ENCODE data around the gene GAGE10.

GAGE10 gene

DNA sequence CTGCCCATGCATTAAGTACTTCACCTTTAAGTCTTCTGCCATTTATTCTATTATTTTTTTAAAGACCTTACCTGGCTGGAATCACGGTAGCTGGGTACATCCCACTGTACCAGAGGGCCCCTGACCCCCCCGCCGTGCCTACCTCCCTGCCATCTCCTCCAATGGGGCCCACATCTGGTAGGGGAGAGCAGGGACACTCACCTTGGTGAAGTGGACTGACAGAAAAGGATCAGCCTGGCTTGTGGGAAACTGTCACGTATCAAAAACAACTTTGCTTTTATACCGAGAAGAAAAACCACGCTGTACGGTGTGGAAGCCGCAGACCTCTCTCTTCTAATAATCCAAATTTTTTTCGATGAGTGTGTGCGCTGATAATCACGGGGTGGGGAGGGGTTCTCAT is 39.0 kb upstream of the GAGE10 start, which contains the start of gene FOXP3:
Gene FOXP3 (minus strand): TSS at position 251 of the 400 bp plus-strand sequence. CDS start 6,205 bp downstream, outside the sequence.
- no peak for TF ChIP-seq NFIC (IDR thresholded peaks at IDR 0.05)
- TF ChIP-seq, protein P1, sequence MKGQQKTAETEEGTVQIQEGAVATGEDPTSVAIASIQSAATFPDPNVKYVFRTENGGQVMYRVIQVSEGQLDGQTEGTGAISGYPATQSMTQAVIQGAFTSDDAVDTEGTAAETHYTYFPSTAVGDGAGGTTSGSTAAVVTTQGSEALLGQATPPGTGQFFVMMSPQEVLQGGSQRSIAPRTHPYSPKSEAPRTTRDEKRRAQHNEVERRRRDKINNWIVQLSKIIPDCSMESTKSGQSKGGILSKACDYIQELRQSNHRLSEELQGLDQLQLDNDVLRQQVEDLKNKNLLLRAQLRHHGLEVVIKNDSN (IDR thresholded peaks at IDR 0.05) = no peak
- TF ChIP-seq TCF12 (IDR thresholded peaks at IDR 0.05; ENCODE audit: low read depth) = no peak
- TF ChIP-seq TAF1 (IDR thresholded peaks at IDR 0.05; ENCODE audit: low read depth) = no peak
- no peak for TF ChIP-seq CEBPB (IDR thresholded peaks at IDR 0.05)
- no peak for TF ChIP-seq FOXM1 (IDR thresholded peaks at IDR 0.05; ENCODE audit: borderline replicate concordance, low read depth)
- TF ChIP-seq, protein P2, sequence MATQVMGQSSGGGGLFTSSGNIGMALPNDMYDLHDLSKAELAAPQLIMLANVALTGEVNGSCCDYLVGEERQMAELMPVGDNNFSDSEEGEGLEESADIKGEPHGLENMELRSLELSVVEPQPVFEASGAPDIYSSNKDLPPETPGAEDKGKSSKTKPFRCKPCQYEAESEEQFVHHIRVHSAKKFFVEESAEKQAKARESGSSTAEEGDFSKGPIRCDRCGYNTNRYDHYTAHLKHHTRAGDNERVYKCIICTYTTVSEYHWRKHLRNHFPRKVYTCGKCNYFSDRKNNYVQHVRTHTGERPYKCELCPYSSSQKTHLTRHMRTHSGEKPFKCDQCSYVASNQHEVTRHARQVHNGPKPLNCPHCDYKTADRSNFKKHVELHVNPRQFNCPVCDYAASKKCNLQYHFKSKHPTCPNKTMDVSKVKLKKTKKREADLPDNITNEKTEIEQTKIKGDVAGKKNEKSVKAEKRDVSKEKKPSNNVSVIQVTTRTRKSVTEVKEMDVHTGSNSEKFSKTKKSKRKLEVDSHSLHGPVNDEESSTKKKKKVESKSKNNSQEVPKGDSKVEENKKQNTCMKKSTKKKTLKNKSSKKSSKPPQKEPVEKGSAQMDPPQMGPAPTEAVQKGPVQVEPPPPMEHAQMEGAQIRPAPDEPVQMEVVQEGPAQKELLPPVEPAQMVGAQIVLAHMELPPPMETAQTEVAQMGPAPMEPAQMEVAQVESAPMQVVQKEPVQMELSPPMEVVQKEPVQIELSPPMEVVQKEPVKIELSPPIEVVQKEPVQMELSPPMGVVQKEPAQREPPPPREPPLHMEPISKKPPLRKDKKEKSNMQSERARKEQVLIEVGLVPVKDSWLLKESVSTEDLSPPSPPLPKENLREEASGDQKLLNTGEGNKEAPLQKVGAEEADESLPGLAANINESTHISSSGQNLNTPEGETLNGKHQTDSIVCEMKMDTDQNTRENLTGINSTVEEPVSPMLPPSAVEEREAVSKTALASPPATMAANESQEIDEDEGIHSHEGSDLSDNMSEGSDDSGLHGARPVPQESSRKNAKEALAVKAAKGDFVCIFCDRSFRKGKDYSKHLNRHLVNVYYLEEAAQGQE (IDR thresholded peaks at IDR 0.05; ENCODE audit: low read depth) = no peak

DNA sequence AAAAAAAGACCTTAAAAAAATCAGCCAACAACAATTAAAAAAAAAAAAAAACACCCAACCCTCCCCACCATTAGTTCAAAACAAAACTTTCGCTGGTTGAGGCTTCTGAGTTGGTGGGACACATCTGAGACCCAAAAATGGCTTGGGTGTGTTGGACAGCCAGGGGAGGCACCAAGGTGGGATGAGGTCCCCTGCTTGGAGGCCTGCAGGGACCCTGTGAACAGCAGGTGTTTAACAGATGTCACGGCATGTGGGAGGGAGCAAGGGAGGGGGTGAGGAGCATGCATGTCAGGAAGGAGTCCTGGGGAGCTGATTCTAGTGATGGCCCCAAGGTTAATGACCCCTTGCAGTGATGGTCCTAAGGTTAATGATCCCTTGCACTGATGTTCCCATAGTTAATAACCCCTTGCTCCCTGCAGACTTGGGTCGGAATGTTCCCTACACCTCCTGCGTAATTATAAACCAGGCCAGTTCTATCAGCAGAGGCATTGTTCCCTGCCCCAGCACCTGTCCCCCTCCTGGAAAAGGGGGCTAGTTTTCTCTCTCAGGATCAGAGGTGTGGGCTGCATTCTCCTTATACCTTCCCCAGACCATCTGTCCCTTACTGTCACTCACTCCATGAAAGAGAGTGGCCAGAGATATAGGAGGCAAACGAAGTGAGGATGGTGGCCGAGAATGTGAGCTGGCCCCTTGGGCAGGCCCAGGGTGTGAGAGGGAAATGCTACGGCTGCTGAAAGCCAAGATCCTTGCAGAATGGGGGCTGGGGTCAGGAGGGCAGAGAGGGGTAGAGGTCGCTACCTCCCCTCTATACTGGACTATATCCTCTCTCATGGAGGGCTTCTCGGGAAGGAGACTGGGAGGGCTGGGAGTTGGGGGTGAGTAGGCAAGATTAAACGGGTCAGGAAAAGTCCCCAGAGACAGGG is 36.7 kb upstream of the GAGE10 start:
- TF ChIP-seq RAD21 (IDR thresholded peaks at IDR 0.05; ENCODE audit: low read depth) = no peak
- no peak for TF ChIP-seq EP300 (IDR thresholded peaks at IDR 0.05; ENCODE audit: borderline replicate concordance)
- no peak for TF ChIP-seq TEAD4 (IDR thresholded peaks at IDR 0.05)
- TF ChIP-seq CEBPB (IDR thresholded peaks at IDR 0.05) = no peak
- TF ChIP-seq, protein P1 (IDR thresholded peaks at IDR 0.05) = no peak
- TF ChIP-seq NFIC (IDR thresholded peaks at IDR 0.05) = no peak
- TF ChIP-seq EGR1 (IDR thresholded peaks at IDR 0.05) = no peak
- no peak for TF ChIP-seq CREB1 (IDR thresholded peaks at IDR 0.05; ENCODE audit: low read depth)
- TF ChIP-seq, protein P3, sequence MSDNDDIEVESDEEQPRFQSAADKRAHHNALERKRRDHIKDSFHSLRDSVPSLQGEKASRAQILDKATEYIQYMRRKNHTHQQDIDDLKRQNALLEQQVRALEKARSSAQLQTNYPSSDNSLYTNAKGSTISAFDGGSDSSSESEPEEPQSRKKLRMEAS (IDR thresholded peaks at IDR 0.05) = no peak
- no peak for TF ChIP-seq TCF12 (IDR thresholded peaks at IDR 0.05; ENCODE audit: low read depth)

DNA sequence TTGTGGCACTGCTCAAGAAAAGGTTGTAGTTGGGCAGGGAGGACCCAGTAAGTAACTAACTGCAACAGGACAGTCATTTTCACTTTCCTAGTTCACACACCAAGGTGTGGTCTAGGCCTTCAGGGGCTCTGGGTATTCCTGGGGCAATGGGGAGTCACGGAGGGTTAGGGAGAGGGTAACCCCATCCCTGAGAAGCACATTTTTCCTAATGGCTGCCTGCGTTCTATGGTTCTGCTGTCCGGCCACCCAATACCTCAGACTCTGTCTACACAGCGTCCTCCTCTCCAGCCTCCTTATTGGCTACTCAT is 34.8 kb upstream of the GAGE10 start:
- TF ChIP-seq FOXM1 (IDR thresholded peaks at IDR 0.05; ENCODE audit: borderline replicate concordance, low read depth) (no peak), YY1 (IDR thresholded peaks at IDR 0.05; ENCODE audit: low read depth) (no peak), EP300 (IDR thresholded peaks at IDR 0.05; ENCODE audit: borderline replicate concordance) (no peak), CEBPB (IDR thresholded peaks at IDR 0.05) (no peak), RAD21 (IDR thresholded peaks at IDR 0.05; ENCODE audit: low read depth) (no peak), NFIC (IDR thresholded peaks at IDR 0.05) (no peak), CREB1 (IDR thresholded peaks at IDR 0.05; ENCODE audit: low read depth) (no peak), TEAD4 (IDR thresholded peaks at IDR 0.05) (no peak), TAF1 (IDR thresholded peaks at IDR 0.05; ENCODE audit: low read depth) (no peak)
- TF ChIP-seq, protein P2 (IDR thresholded peaks at IDR 0.05; ENCODE audit: low read depth) = no peak
- TF ChIP-seq, protein P1 (IDR thresholded peaks at IDR 0.05) = no peak
- TF ChIP-seq, protein P3 (IDR thresholded peaks at IDR 0.05) = no peak

DNA sequence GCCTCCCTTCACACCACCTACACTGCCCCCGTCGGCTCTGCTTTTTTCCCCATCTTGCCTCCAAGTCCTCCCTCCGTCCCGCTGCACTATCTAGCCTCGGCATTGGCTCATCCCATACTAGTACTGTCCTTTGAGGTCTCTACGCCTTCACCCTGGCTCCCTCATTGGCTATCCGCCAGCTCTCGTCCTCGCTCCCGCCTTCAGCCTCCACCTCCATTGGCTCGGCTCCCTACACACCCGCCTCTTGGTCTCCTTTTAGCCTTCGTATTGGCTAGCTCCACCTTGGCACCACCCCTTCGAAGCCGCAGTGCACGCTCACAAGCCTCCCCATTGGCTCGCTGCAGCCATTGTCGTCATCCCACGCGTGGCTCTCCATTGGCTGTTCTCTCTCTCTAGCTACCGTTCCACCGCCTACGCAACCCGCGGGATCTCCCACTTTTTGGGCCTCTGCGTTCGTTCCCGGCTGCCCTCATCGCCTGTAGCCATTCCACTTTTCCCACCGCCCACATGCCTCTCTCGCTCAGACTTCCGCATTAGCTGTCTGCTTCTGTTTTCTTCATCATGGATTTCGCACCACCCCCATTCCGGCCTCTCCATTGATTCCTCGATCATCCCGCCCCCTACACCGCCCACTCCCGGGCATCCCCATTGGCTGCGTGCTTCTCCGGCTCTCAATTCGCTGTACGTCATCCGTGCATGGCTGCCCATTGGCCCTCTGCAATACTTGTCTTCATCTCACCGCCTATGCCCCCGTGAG is 34.3 kb upstream of the GAGE10 start:
- TF ChIP-seq NFIC (IDR thresholded peaks at IDR 0.05) (peak; percentile 61), TAF1 (IDR thresholded peaks at IDR 0.05; ENCODE audit: low read depth) (no peak), YY1 (IDR thresholded peaks at IDR 0.05; ENCODE audit: low read depth) (0 out of 2 replicates have a peak, but pooled peaks have one; percentile 8), EGR1 (IDR thresholded peaks at IDR 0.05) (peak; percentile 92), CREB1 (IDR thresholded peaks at IDR 0.05; ENCODE audit: low read depth) (peak; percentile 77), TCF12 (IDR thresholded peaks at IDR 0.05; ENCODE audit: low read depth) (no peak), TEAD4 (IDR thresholded peaks at IDR 0.05) (no peak)
- TF ChIP-seq, protein P3 (IDR thresholded peaks at IDR 0.05) = no peak; the same call in 1 of the 2 replicates
